Astrocyte of the cerebellum (primary cell): ENCODE data around the gene ECM1.

Source experiments
- DNase-seq: peaks from one replicate; pipeline ENCODE4 v3.0.0-alpha.2; 2011; ENCODE audit warnings: low read depth
- H3K4me3 ChIP-seq: 2 replicates; pipeline ENCODE4 v1.5.1; 2011; ENCODE audit warnings: mild to moderate bottlenecking, low read depth, low read length, moderate library complexity
- in situ Hi-C: cut with HindIII; loops from 2 replicates; pipeline ENCODE4 v1.10.0; 2017; ENCODE audit warnings: low sequenced_read_pairs
- TF ChIP-seq, protein P1 (sequence below): IDR thresholded peaks from 2 replicates; pipeline ENCODE4 v1.5.1; 2012; ENCODE audit warnings: low read length, low read depth, moderate library complexity, mild to moderate bottlenecking; ENCODE audit errors: missing control alignments

The ECM1 gene

DNA sequence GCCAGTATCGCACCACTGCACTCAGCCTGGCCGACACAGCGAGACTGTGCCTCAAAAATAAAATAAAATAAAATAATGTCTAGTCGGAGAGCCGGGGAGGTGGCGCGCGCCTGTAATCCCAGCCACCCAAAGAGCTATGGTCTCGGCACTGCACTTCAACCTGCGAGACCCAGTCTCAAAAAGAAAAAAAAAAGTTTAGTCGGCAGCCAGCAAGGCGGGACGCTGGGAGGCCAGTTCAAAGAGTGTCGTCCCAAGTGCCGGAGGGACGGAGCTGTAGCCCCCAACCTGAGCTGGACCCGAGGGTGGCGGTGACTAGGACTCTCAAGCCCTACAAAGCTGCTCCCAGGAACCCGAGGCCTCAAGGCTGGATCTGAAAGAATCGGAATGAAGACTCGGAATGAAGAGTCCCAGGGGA is 7.0 kb downstream of the ECM1 start:
- in situ Hi-C loops = no loop called here

DNA sequence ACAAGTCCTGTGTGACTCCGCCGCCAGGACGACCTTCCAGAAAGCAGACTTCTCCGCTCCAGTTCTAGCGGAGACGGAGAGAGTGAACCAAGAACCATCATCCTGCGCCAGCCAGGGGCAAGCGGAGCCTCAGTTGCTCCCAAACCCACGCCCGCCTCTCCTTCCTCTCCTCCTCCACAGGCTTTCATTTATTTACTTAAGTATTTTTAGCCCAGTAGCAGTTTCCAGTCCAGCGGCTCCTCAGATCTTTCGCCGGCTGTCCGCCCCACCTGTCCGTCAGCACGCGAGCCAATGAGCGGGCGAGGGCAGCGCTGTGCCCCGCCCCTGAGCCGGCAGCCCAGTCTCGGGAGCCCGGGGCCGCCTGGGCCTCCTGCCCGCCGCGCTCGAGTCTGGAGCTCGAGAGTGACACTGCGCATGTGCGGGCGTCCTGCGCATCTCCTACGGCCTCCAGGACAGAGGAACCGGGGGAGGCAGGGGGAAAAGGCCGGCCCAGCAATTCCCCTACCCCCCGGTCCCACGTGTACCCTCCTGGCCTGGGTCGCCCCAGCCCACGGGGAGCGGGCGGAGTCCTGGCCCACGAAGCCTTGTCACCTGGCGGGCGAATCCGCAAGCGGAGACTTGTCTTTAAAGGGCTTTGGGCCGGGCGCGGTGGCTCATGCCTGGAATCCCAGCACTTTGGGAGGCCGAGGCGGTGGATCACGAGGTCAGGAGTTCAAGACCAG is 7.6 kb downstream of the ECM1 start, which contains the start of gene FALEC:
TSS of gene FALEC (plus strand) at position 425 of the 722 bp plus-strand sequence.
- TF ChIP-seq, protein P1, sequence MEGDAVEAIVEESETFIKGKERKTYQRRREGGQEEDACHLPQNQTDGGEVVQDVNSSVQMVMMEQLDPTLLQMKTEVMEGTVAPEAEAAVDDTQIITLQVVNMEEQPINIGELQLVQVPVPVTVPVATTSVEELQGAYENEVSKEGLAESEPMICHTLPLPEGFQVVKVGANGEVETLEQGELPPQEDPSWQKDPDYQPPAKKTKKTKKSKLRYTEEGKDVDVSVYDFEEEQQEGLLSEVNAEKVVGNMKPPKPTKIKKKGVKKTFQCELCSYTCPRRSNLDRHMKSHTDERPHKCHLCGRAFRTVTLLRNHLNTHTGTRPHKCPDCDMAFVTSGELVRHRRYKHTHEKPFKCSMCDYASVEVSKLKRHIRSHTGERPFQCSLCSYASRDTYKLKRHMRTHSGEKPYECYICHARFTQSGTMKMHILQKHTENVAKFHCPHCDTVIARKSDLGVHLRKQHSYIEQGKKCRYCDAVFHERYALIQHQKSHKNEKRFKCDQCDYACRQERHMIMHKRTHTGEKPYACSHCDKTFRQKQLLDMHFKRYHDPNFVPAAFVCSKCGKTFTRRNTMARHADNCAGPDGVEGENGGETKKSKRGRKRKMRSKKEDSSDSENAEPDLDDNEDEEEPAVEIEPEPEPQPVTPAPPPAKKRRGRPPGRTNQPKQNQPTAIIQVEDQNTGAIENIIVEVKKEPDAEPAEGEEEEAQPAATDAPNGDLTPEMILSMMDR = no peak
- in situ Hi-C loops = no loop called here
- peak; percentile 84 for DNase-seq
- H3K4me3 ChIP-seq = peak within 1 kb of the TSS; percentile 57

More for the DNA sequence above, 7.0 kb downstream of the ECM1 start:
- peak overlapping the region; percentile 57 for H3K4me3 ChIP-seq
- TF ChIP-seq, protein P1 = no peak
- no peak for DNase-seq

DNA sequence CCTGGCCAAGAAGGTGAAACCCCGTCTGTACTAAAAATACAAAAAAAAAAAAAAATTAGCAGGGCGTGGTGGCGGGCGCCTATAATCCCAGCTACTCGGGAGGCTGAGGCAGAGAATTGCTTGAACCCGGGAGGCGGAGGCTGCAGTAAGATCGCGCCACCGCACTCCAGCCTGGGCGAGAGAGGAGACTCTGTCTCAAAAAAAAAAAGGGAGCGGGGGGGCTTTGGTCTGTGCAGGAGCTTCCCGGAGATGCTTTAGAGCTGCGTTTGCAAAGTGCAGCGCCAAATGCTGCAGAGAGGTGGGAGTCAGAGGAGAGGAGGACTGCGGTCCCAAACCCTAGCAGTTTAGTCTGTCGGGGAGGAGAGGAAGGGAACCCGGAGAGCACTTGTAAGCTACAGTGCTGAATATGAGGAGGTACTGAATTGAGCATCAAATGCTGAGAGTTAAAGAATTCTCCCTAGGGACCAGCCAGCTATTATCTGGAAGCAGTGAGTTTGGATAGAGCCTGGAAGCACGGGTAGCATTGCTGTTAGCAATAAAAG is 8.2 kb downstream of the ECM1 start:
- H3K4me3 ChIP-seq = peak overlapping the region; percentile 57
- TF ChIP-seq, protein P1 = no peak
- no peak for DNase-seq
- in situ Hi-C loops = no loop called here

DNA sequence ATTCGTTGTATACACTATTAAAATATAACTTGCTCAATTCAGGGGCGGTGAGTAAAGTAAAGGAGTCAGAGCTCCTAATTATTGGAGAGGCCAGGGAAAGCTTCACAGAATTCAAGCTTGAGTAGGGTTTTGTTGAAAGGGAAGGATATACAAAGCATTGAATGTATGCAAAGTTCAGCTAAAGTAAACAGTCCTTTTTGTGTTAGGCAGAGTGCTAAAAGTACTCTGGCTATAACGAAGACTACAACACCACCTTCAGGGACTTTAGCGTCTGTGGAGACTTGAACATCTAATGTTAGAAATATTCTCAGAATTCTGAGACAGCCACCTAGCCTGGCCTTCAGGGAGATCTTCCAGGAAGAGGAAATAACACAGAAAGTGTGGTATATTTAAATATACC is 8.7 kb downstream of the ECM1 start:
- no peak for DNase-seq
- H3K4me3 ChIP-seq = peak overlapping the region; percentile 57
- TF ChIP-seq, protein P1 = no peak
- in situ Hi-C loops = no loop called here

DNA sequence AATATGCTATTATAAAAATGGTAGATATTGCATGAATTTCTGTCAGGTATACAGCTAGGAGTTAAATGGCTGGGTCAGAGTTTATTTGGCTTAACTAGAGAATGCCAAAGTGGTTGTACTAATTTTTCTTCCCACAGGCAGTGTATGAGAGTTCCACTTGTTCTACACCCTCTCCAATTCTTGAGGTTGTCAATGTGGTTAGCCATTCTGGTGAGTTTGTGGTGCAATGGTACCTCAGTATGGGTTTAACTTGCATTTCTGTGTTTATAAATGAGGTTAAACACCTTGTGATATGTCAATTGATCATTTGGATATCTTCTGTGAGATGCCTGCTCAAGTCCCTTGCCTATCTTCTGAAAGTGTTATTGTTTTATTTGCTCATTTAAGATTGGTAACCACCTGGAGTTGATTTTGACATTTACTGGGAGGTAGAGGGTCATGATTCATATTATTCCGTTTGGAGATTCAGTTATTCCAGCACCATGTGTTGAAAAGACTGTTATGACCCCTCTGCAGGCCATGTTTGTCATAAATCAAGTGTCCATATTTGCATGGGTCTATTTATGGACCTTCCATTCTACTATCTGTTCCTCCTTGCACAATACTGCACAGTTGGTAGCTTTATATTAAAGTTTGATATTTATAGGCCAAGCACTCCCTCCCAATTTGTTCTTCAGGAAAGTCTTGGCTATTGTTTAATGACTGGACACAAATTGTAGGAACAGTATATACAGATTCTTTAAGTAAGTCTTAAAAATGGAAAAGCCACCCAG is 13.5 kb downstream of the ECM1 start:
- TF ChIP-seq, protein P1 = no peak
- in situ Hi-C loops = no loop called here
- no peak for DNase-seq
- H3K4me3 ChIP-seq = no peak overlapping the region

DNA sequence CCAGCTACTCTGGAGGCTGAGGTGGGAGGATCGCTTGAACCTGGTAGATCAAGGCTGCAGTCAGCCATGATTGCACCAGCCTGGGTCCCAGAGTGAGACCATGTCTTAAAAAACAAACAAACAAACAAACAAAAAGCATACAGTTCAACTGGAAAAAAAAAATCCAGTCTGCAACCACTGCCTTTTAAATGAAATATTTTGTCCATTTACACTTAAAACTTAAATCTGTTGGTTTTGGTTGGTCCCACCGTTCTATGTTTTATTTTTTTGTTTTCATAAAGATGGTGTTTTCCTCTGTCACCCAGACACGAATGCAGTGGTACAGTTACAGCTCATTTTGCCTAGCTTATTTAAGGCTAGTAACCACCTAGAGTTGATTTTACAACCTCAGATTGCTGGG is 17.4 kb downstream of the ECM1 start:
- TF ChIP-seq, protein P1 = no peak
- no peak overlapping the region for H3K4me3 ChIP-seq
- in situ Hi-C loops = no loop called here
- DNase-seq = no peak
